ENCODE measurements around the gene BHMT. TPM values are rescaled to one million over a fixed set of nuclear protein-coding genes. Genes with fewer than 3 reads are reported as not detected.
"Not testable (repeated sequence)": the region's sequence is repeated elsewhere in the genome, so short reads cannot be mapped to it uniquely, and the experiment has no call there.

Gene BHMT
- total RNA-seq, 4 donors from 2014 or later, result not detected

GRCh38 chr5:79149433-79149832, 37.8 kb downstream of the BHMT start:
- intact Hi-C loops (cut with DNase I; ENCODE audit: low total_unique reads) (loop anchor here (5.0 kb wide), 1 partner anchor 323 kb away; no protein-coding TSS in a partner anchor), in situ Hi-C loops (cut with MboI; ENCODE audit: low pct_ligation_motif_present in 1 of 4, low pct_unique_long_range_greater_than_20kb in 1 of 4, low sequenced_read_pairs in 3 of 4) (loop anchor here (25.0 kb wide), 2 partner anchors 112 to 313 kb away; no protein-coding TSS in a partner anchor)

GRCh38 chr5:79151942-79152671, 40.5 kb downstream of the BHMT start:
- H3K4me1 ChIP-seq, result no peaks in the 10 kb centered on the region
- no peaks in the 10 kb centered on the region for H3K9me3 ChIP-seq
- H3K27ac ChIP-seq, result no peak overlapping the region
- TF ChIP-seq POLR2AphosphoS5 (IDR thresholded peaks at IDR 0.05), result no peak
- TF ChIP-seq EP300 (IDR thresholded peaks at IDR 0.05; ENCODE audit: low read depth), result no peak
- no peak for TF ChIP-seq CTCF (IDR thresholded peaks at IDR 0.05)
- no peak for TF ChIP-seq POLR2A (IDR thresholded peaks at IDR 0.05)
- whole genome bisulfite sequencing, 2 donors (ENCODE audit: low coverage in 1 of 2), result 67 to 78% methylated on average over 6 of the region's 6 CpGs
- no peak overlapping the region for H3K4me3 ChIP-seq
- no peaks in the 10 kb centered on the region for H3K27me3 ChIP-seq
- in situ Hi-C loops (cut with MboI; ENCODE audit: low pct_ligation_motif_present in 1 of 4, low pct_unique_long_range_greater_than_20kb in 1 of 4, low sequenced_read_pairs in 3 of 4), result no loop called here
- intact Hi-C loops (cut with DNase I; ENCODE audit: low total_unique reads), result no loop called here
- no peaks in the 10 kb centered on the region for H3K36me3 ChIP-seq
- DNase-seq, result no peak

More at GRCh38 chr5:79149433-79149832, 37.8 kb downstream of the BHMT start:
- Histone ChIP-seq H3K4me3 (no peak overlapping the region), H3K27ac (no peak overlapping the region), H3K9me3 (no peaks in the 10 kb centered on the region), H3K4me1 (no peaks in the 10 kb centered on the region), H3K27me3 (no peaks in the 10 kb centered on the region), H3K36me3 (no peaks in the 10 kb centered on the region)
- 74 to 77% methylated on average over 3 of the region's 3 CpGs for WGBS, 2 donors (ENCODE audit: low coverage in 1 of 2)
- no peak for TF ChIP-seq EP300 (IDR thresholded peaks at IDR 0.05; ENCODE audit: low read depth)
- TF ChIP-seq POLR2AphosphoS5 (IDR thresholded peaks at IDR 0.05), result no peak
- TF ChIP-seq POLR2A (IDR thresholded peaks at IDR 0.05), result no peak
- no peak for TF ChIP-seq CTCF (IDR thresholded peaks at IDR 0.05)
- no peak for DNase-seq

- Histone ChIP-seq H3K36me3 (no peaks in the 10 kb centered on the region), H3K27me3 (no peaks in the 10 kb centered on the region), H3K9me3 (no peaks in the 10 kb centered on the region), H3K27ac (no peak overlapping the region), H3K4me3 (no peak overlapping the region), H3K4me1 (no peaks in the 10 kb centered on the region)
- TF ChIP-seq EP300 (IDR thresholded peaks at IDR 0.05; ENCODE audit: low read depth), result no peak
- no peak for TF ChIP-seq POLR2A (IDR thresholded peaks at IDR 0.05)
- TF ChIP-seq CTCF (IDR thresholded peaks at IDR 0.05), result no peak
- no peak for TF ChIP-seq POLR2AphosphoS5 (IDR thresholded peaks at IDR 0.05)
- intact Hi-C loops (cut with DNase I; ENCODE audit: low total_unique reads) (no loop called here), in situ Hi-C loops (cut with MboI; ENCODE audit: low pct_ligation_motif_present in 1 of 4, low pct_unique_long_range_greater_than_20kb in 1 of 4, low sequenced_read_pairs in 3 of 4) (no loop called here)
- DNase-seq, result no peak
- 67 to 79% methylated on average over 1 to 2 of the region's 2 CpGs for WGBS, 2 donors (ENCODE audit: low coverage in 1 of 2)
These were observed 45.7 kb downstream of the BHMT start for GRCh38 chr5:79157305-79157704.

- H3K27me3 ChIP-seq; H3K4me1 ChIP-seq; H3K27ac ChIP-seq; H3K9me3 ChIP-seq; in situ Hi-C loops (cut with MboI; ENCODE audit: low pct_ligation_motif_present in 1 of 4, low pct_unique_long_range_greater_than_20kb in 1 of 4, low sequenced_read_pairs in 3 of 4); DNase-seq; H3K4me3 ChIP-seq; intact Hi-C loops (cut with DNase I; ENCODE audit: low total_unique reads); H3K36me3 ChIP-seq: not testable (repeated sequence)
- 86 to 100% methylated on average over 3 to 7 of the region's 7 CpGs for WGBS, 2 donors (ENCODE audit: low coverage in 1 of 2)
These were observed 50.0 kb downstream of the BHMT start for GRCh38 chr5:79161647-79162046.

GRCh38 chr5:79168031-79168430, 56.4 kb downstream of the BHMT start:
- in situ Hi-C loops (cut with MboI; ENCODE audit: low pct_ligation_motif_present in 1 of 4, low pct_unique_long_range_greater_than_20kb in 1 of 4, low sequenced_read_pairs in 3 of 4) (no loop called here), intact Hi-C loops (cut with DNase I; ENCODE audit: low total_unique reads) (no loop called here)
- Histone ChIP-seq H3K36me3 (no peaks in the 10 kb centered on the region), H3K9me3 (no peaks in the 10 kb centered on the region), H3K4me1 (peaks cover 5 to 19% (median 11%) of the 10 kb centered on the region in 4 donors), H3K27ac (no peak overlapping the region), H3K27me3 (no peaks in the 10 kb centered on the region), H3K4me3 (no peak overlapping the region)
- TF ChIP-seq POLR2A (IDR thresholded peaks at IDR 0.05), result no peak
- TF ChIP-seq CTCF (IDR thresholded peaks at IDR 0.05), result no peak
- no peak for TF ChIP-seq POLR2AphosphoS5 (IDR thresholded peaks at IDR 0.05)
- no peak for TF ChIP-seq EP300 (IDR thresholded peaks at IDR 0.05; ENCODE audit: low read depth)
- no peak for DNase-seq

Measured in transverse colon (tissue), 4 donors.